CD4-positive, alpha-beta T cell (primary cell): ENCODE data around the gene ZNF319. TPM values are rescaled to one million over a fixed set of nuclear protein-coding genes. Genes with fewer than 3 reads are reported as not detected.

Experiments
- ATAC-seq: fragments of 200-7000 bp; cut with Tn5 transposase; one replicate; pipeline ENCODE4 v1.10.0; 2022; ENCODE audit warnings: mild to moderate bottlenecking; ENCODE audit not compliant: poor library complexity
- CTCF ChIA-PET: fragments of 350-600 bp; sonication (Branson Sonifier 250); formaldehyde crosslinking; loops from one replicate; lab custom pipeline; 2021; ENCODE audit warnings: antibody characterized with exemption, inconsistent platforms; lab: Charles Lee
- POLR2A ChIA-PET: fragments of 350-600 bp; sonication (Branson Sonifier 250); formaldehyde crosslinking; loops from one replicate; lab custom pipeline; 2021; ENCODE audit warnings: antibody characterized with exemption, inconsistent platforms; lab: Charles Lee
- DNase-seq, 14 experiments: peaks; one replicate each; pipeline ENCODE4 v3.0.0-alpha.2; 2013 to 2020; ENCODE audit warnings: mixed read lengths in 2 of 14
- H3K27ac ChIP-seq, 2 donors: one replicate each; pipeline versions ENCODE4 v1.5.1 to v1.7.0; 2013; ENCODE audit warnings: low read length in 2 of 2, low read depth in 1 of 2, mild to moderate bottlenecking in 1 of 2
- H3K27me3 ChIP-seq, 2 experiments: 1 replicate in 1 of 2; 2 replicates in 1 of 2; pipeline versions ENCODE4 v1.6.1 to v1.7.0; 2013; ENCODE audit warnings: low read length in 2 of 2, control low read depth in 1 of 2, mild to moderate bottlenecking in 1 of 2, moderate library complexity in 1 of 2; ENCODE audit not compliant: insufficient read depth in 2 of 2, control insufficient read depth in 1 of 2
- H3K36me3 ChIP-seq: one replicate; pipeline ENCODE4 v1.6.1; 2013; ENCODE audit warnings: low read length, control low read depth; ENCODE audit not compliant: insufficient read depth
- H3K4me1 ChIP-seq: one replicate; pipeline ENCODE4 v1.6.1; 2013; ENCODE audit warnings: low read length, control low read depth; ENCODE audit not compliant: insufficient read depth
- H3K4me3 ChIP-seq: one replicate; pipeline ENCODE4 v1.5.1; 2013; ENCODE audit warnings: mild to moderate bottlenecking, low read length, moderate library complexity
- H3K9me3 ChIP-seq, 2 experiments: 1 replicate in 1 of 2; 2 replicates in 1 of 2; pipeline versions ENCODE4 v1.6.1 to v1.7.0; 2013; ENCODE audit warnings: low read length in 2 of 2, mild to moderate bottlenecking in 2 of 2, control low read depth in 1 of 2, moderate library complexity in 1 of 2; ENCODE audit not compliant: control insufficient read depth in 1 of 2, insufficient read depth in 1 of 2
- H3K27ac Mint-ChIP-seq: one replicate; pipeline ENCODE4 v1.8.0; 2020; ENCODE audit warnings: mixed read lengths
- H3K27me3 Mint-ChIP-seq: one replicate; pipeline ENCODE4 v1.8.0; 2021; ENCODE audit warnings: mixed read lengths
- H3K36me3 Mint-ChIP-seq: one replicate; pipeline ENCODE4 v1.8.0; 2021; ENCODE audit warnings: low read depth, mixed read lengths
- H3K4me1 Mint-ChIP-seq: one replicate; pipeline ENCODE4 v1.8.0; 2021; ENCODE audit warnings: low read depth, mixed read lengths
- H3K4me3 Mint-ChIP-seq: one replicate; pipeline ENCODE4 v1.8.0; 2020; ENCODE audit warnings: mild to moderate bottlenecking, mixed read lengths
- H3K9me3 Mint-ChIP-seq: one replicate; pipeline ENCODE4 v1.8.0; 2020; ENCODE audit warnings: mixed read lengths
- intact Hi-C, 2 experiments: fragments of 100-400 bp; cut with DNase I in 1 of 2; cut with micrococcal nuclease in 1 of 2; formaldehyde crosslinking; loops; one replicate each; pipeline versions ENCODE4 v1.15.1 to v1.9.0; 2023 to 2025; cut with DNase I, micrococcal nuclease
- total RNA-seq, 174 experiments: library from RNA in 2 of 174; stranded (reverse) in 2 of 174; gene quantifications; one replicate each; pipeline ENCODE4 v1.2.3 and lab custom pipeline; 2021 to 2026
- TF ChIP-seq, protein P1 (sequence below): fragments of 200-600 bp; IDR thresholded peaks from one replicate; pipeline ENCODE4 v1.8.0; 2022; ENCODE audit warnings: antibody characterized with exemption, mild to moderate bottlenecking

ZNF319 gene
- total RNA-seq, 2 experiments from 2014 or later: 11.4 to 12.9 TPM

DNA sequence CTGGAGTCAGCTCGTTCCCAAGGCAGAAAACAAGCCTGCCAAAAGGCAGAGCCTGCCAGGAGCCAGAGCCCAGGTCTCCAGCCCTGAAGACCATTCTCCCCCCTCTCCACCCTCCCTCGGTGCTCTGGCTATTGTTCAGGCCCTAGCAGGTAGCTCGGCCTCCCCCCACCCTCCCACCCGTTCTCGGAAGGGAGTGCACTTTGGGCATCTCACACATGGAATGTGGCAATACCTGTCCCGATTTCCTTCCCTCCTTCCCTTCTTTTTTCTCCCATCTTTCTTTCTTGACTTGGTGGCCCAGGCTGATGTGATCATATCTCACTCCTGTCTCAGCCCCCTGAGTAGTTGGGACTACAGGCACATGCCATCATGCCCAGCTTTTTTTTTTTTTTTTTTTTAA lies 41.9 kb downstream of the ZNF319 start:
- no peaks in the 10 kb centered on the region for H3K9me3 Mint-ChIP-seq
- no peaks in the 10 kb centered on the region for H3K36me3 Mint-ChIP-seq
- Histone ChIP-seq H3K36me3 (no peaks in the 10 kb centered on the region), H3K4me1 (no peaks in the 10 kb centered on the region), H3K9me3 (no peaks in the 10 kb centered on the region), H3K27ac (no peak overlapping the region), H3K27me3 (no peaks in the 10 kb centered on the region), H3K4me3 (no peak overlapping the region)
- no peaks in the 10 kb centered on the region for H3K27me3 Mint-ChIP-seq
- TF ChIP-seq, protein P1, sequence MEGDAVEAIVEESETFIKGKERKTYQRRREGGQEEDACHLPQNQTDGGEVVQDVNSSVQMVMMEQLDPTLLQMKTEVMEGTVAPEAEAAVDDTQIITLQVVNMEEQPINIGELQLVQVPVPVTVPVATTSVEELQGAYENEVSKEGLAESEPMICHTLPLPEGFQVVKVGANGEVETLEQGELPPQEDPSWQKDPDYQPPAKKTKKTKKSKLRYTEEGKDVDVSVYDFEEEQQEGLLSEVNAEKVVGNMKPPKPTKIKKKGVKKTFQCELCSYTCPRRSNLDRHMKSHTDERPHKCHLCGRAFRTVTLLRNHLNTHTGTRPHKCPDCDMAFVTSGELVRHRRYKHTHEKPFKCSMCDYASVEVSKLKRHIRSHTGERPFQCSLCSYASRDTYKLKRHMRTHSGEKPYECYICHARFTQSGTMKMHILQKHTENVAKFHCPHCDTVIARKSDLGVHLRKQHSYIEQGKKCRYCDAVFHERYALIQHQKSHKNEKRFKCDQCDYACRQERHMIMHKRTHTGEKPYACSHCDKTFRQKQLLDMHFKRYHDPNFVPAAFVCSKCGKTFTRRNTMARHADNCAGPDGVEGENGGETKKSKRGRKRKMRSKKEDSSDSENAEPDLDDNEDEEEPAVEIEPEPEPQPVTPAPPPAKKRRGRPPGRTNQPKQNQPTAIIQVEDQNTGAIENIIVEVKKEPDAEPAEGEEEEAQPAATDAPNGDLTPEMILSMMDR: no peak
- intact Hi-C loops: no loop called here
- no peaks in the 10 kb centered on the region for H3K4me1 Mint-ChIP-seq
- DNase-seq (no peak), ATAC-seq (no peak)
- CTCF ChIA-PET: interaction anchor here (0.6 kb wide), 1 partner anchor 563 kb away, joined by 3 read pairs; no protein-coding TSS in a partner anchor
- POLR2A ChIA-PET: no interaction called here
- H3K27ac Mint-ChIP-seq: no peak overlapping the region
- no peak overlapping the region for H3K4me3 Mint-ChIP-seq

DNA sequence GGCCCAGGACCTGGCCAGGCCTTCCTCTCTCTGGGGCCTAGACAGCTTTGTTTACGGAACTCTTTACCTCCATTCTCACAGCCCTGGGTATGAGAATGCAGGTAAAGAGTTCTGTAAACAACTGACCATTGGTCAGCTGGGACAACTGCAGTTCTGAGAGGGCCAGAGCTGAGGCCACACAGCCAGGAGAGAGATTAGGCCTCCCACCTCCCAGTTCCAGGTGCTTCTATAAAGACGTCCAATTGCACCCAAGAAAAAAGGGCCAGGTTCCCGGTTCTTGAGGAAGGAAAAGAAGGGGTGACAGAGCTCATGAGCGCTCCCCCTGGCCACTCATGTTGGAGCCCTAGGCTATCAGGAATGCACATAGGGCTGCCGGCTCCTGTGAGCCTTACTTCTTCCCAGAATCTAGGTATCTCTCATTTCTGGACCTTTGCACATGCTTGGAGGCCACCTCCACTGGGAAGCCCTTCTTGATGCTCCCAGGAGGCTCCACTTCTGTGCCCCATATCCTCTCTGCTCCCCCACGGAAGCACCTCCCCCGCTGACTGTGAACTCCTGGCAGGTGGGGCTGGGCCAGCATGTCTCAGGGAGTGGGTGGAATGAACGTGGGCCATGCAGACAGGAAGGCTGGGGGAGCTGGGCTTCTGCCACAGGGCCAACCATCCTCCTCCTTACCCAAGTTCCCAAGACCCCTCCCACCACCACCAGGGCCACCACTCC lies 42.6 kb downstream of the ZNF319 start:
- H3K27ac ChIP-seq: no peak overlapping the region
- intact Hi-C loops: no loop called here
- H3K27me3 ChIP-seq: no peaks in the 10 kb centered on the region
- H3K4me1 Mint-ChIP-seq: no peaks in the 10 kb centered on the region
- no peaks in the 10 kb centered on the region for H3K4me1 ChIP-seq
- no peaks in the 10 kb centered on the region for H3K36me3 Mint-ChIP-seq
- H3K4me3 ChIP-seq: no peak overlapping the region
- no peak overlapping the region for H3K4me3 Mint-ChIP-seq
- H3K9me3 Mint-ChIP-seq: no peaks in the 10 kb centered on the region
- no peaks in the 10 kb centered on the region for H3K36me3 ChIP-seq
- DNase-seq (no peak), ATAC-seq (no peak)
- H3K9me3 ChIP-seq: no peaks in the 10 kb centered on the region
- TF ChIP-seq, protein P1: no peak
- CTCF ChIA-PET: no interaction called here
- no peak overlapping the region for H3K27ac Mint-ChIP-seq
- POLR2A ChIA-PET: no interaction called here
- no peaks in the 10 kb centered on the region for H3K27me3 Mint-ChIP-seq

DNA sequence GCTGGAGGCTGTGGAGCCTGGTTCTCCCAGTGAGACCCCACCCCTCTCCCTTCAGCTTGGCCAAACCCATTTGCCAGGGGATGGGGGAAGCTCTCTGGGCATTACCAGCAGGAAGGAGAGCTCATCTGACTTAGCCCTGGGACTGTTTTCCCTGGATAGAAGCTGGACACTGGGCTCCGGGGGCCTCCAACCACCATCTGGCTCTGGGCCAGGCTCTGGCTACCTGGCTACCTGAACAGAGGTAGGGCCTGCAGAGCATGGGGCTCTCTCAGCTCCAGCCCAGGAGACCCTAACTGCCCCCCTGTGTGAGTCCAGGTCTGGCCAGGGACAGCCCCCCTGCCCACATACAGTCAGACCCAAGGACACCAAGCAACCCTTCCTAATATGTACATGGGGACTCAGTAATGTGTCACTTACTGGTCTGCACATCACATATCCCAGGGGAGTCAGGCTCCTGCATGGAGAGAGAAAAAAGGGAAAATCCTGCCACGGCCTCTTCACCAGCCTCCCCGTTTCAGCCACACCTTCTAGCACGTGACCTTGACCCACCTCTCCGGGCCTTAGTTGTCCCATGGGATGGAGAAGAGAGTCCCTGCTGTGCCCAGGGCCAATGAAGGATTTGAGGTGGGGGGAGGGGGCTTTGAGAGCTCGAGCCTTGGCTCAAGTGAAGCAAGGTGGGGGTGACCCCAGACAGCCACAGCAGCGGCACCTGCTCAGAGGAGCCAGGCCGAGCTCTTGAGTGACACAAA lies 43.4 kb downstream of the ZNF319 start:
- H3K4me1 Mint-ChIP-seq: no peaks in the 10 kb centered on the region
- no peaks in the 10 kb centered on the region for H3K36me3 ChIP-seq
- POLR2A ChIA-PET: no interaction called here
- H3K4me3 Mint-ChIP-seq: no peak overlapping the region
- ATAC-seq: no peak
- CTCF ChIA-PET: no interaction called here
- no peaks in the 10 kb centered on the region for H3K27me3 ChIP-seq
- H3K9me3 Mint-ChIP-seq: no peaks in the 10 kb centered on the region
- no peaks in the 10 kb centered on the region for H3K4me1 ChIP-seq
- no peaks in the 10 kb centered on the region for H3K9me3 ChIP-seq
- H3K27ac ChIP-seq: no peak overlapping the region
- DNase-seq: no peak
- intact Hi-C loops: no loop called here
- H3K27ac Mint-ChIP-seq: no peak overlapping the region
- TF ChIP-seq, protein P1: no peak
- H3K4me3 ChIP-seq: no peak overlapping the region
- H3K27me3 Mint-ChIP-seq: no peaks in the 10 kb centered on the region
- no peaks in the 10 kb centered on the region for H3K36me3 Mint-ChIP-seq
